Measurements from ENCODE around the gene KNL1. TPM values are rescaled to one million over a fixed set of nuclear protein-coding genes. Genes with fewer than 3 reads are reported as not detected.
A peak's percentile ranks its signal among the peaks of the same experiment; 100 is the strongest.

The KNL1 gene
- total and polyA plus RNA-seq, 7 experiments from 2014 or later = 0.08 to 41.5 (median 0.99) TPM

DNA sequence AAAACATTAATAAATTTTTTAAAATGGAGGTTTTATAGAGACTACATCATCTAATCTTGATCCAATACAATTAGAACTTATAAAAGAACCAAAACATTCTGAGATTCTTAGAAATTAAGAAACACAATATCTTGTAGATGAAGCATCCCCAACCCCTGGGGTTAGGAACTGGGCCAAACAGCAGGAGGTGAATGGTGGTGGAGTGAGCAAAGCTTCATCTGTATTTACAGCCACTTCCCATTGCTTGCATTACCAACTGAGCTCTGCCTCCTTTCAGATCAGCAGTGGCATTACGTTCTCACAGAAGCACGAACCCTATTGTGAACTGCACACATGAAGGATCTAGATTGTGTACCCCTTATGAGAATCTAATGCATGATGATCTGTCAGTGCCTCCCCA lies 36.3 kb downstream of the KNL1 start:
- no peaks in the 10 kb centered on the region for H3K36me3 ChIP-seq (ENCODE audit: control insufficient read depth in 2 of 3, insufficient read depth in 3 of 3, low read length in 3 of 3)
- peaks cover 0 to 3% (median 0%) of the 10 kb centered on the region in 7 donors for H3K4me1 Mint-ChIP-seq
- H3K9me3 ChIP-seq (ENCODE audit: control insufficient read depth in 2 of 3, low read length in 3 of 3) = no peaks in the 10 kb centered on the region
- no peak overlapping the region for H3K27ac ChIP-seq (ENCODE audit: low read depth, low read length)
- H3K27ac Mint-ChIP-seq = no peak overlapping the region
- H3K27me3 Mint-ChIP-seq = no peaks in the 10 kb centered on the region
- ChIA-PET POLR2A (no interaction called here), CTCF (no interaction called here)
- H3K36me3 Mint-ChIP-seq = peaks cover 0 to 14% (median 0%) of the 10 kb centered on the region in 5 donors
- no peaks in the 10 kb centered on the region for H3K4me1 ChIP-seq (ENCODE audit: control insufficient read depth in 2 of 2, insufficient read depth in 2 of 2, low read length in 2 of 2)
- no peaks in the 10 kb centered on the region for H3K27me3 ChIP-seq (ENCODE audit: control insufficient read depth in 2 of 2, insufficient read depth in 2 of 2, low read length in 2 of 2)
- intact Hi-C loops (cut with micrococcal nuclease) = no loop called here
- no peak overlapping the region for H3K4me3 Mint-ChIP-seq
- H3K9me3 Mint-ChIP-seq = no peaks in the 10 kb centered on the region
- no peak overlapping the region for H3K4me3 ChIP-seq (ENCODE audit: low read length)
- DNase-seq (no peak), ATAC-seq (no peak)

DNA sequence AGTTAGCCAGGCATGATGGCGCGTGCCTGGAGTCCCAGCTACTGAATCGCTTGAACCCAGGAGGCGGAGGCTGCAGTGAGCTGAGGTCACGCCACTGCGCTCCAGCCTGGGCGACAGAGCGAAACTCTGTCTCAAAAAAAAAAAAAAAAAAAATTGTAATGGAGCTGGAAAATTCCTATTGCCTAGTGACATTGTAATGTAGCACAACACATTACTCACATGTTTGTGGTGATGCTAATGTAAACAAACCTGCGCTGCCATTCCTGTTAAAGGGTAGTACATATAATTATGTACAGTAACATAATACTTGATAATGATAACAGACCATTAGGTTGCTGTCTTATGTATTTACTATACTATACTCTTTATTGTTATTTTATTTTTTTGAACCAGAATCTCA lies 39.1 kb downstream of the KNL1 start:
- peaks cover 0 to 3% (median 0%) of the 10 kb centered on the region in 7 donors for H3K4me1 Mint-ChIP-seq
- H3K4me3 Mint-ChIP-seq = no peak overlapping the region
- DNase-seq (no peak), ATAC-seq (no peak)
- ChIA-PET CTCF (no interaction called here), POLR2A (interaction anchor here (0.6 kb wide), 1 partner anchor 56 kb away, joined by 3 read pairs; no protein-coding TSS in a partner anchor)
- Histone ChIP-seq H3K36me3 (ENCODE audit: control insufficient read depth in 2 of 3, insufficient read depth in 3 of 3, low read length in 3 of 3) (no peaks in the 10 kb centered on the region), H3K4me1 (ENCODE audit: control insufficient read depth in 2 of 2, insufficient read depth in 2 of 2, low read length in 2 of 2) (no peaks in the 10 kb centered on the region), H3K27me3 (ENCODE audit: control insufficient read depth in 2 of 2, insufficient read depth in 2 of 2, low read length in 2 of 2) (no peaks in the 10 kb centered on the region), H3K27ac (ENCODE audit: low read depth, low read length) (no peak overlapping the region), H3K9me3 (ENCODE audit: control insufficient read depth in 2 of 3, low read length in 3 of 3) (no peaks in the 10 kb centered on the region), H3K4me3 (ENCODE audit: low read length) (no peak overlapping the region)
- H3K27ac Mint-ChIP-seq = no peak overlapping the region
- peaks cover 0 to 15% (median 0%) of the 10 kb centered on the region in 5 donors for H3K36me3 Mint-ChIP-seq
- H3K27me3 Mint-ChIP-seq = no peaks in the 10 kb centered on the region
- intact Hi-C loops (cut with micrococcal nuclease) = no loop called here
- H3K9me3 Mint-ChIP-seq = no peaks in the 10 kb centered on the region

DNA sequence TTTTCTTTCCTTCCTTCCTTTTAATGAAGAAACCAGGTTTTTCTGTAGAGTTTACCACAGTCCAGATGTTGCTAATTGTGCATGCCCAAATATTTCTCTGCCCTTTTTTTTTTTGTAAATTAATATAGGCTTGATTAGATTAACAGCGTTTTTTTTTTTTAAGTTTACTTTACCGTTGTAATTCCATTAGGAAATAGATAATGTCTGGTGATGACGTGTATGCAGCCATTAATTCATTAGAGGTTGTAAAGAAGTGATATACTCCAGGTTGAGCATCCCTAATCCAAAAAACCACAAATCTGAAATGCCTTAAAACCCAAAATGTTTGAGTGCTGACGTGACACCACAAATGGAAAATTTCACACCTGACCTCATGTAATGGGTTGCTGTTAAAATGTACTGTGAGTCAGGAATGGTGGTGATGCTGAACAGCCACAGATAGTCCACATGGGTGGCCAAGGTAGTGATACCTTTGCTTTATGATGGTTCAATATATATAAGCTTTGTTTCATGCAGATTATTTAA lies 43.2 kb downstream of the KNL1 start:
- ATAC-seq (no peak), DNase-seq (no peak)
- no peaks in the 10 kb centered on the region for H3K9me3 Mint-ChIP-seq
- Histone ChIP-seq H3K36me3 (ENCODE audit: control insufficient read depth in 2 of 3, insufficient read depth in 3 of 3, low read length in 3 of 3) (no peaks in the 10 kb centered on the region), H3K27ac (ENCODE audit: low read depth, low read length) (no peak overlapping the region), H3K9me3 (ENCODE audit: control insufficient read depth in 2 of 3, low read length in 3 of 3) (no peaks in the 10 kb centered on the region), H3K4me1 (ENCODE audit: control insufficient read depth in 2 of 2, insufficient read depth in 2 of 2, low read length in 2 of 2) (no peaks in the 10 kb centered on the region), H3K27me3 (ENCODE audit: control insufficient read depth in 2 of 2, insufficient read depth in 2 of 2, low read length in 2 of 2) (no peaks in the 10 kb centered on the region), H3K4me3 (ENCODE audit: low read length) (no peak overlapping the region)
- H3K27me3 Mint-ChIP-seq = no peaks in the 10 kb centered on the region
- peaks cover 0 to 3% (median 0%) of the 10 kb centered on the region in 7 donors for H3K4me1 Mint-ChIP-seq
- peaks cover 0 to 10% (median 0%) of the 10 kb centered on the region in 5 donors for H3K36me3 Mint-ChIP-seq
- ChIA-PET CTCF (no interaction called here), POLR2A (no interaction called here)
- intact Hi-C loops (cut with micrococcal nuclease) = no loop called here
- no peak overlapping the region for H3K27ac Mint-ChIP-seq
- H3K4me3 Mint-ChIP-seq = no peak overlapping the region

DNA sequence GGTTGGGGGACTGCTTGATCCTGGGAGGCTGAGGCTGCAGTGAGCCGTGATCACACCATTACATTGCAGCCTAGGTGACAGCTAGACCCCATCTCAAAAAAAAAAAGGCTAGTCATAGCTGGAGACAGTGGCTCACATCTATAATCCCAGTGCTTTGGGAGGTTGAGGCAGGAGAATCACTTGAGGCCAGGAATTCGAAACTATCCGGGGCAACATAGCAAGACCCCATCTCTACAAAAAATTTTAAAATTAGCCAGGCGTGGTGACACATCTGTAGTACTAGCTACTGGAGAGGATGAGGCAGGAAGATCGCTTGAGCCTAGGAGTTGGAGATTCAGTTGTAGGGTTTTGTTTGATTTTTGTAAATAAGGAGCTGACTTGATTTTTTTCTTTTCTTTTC lies 45.6 kb downstream of the KNL1 start:
- Mint-ChIP-seq H3K4me1 (peaks cover 0 to 1% (median 0%) of the 10 kb centered on the region in 7 donors), H3K9me3 (no peaks in the 10 kb centered on the region), H3K4me3 (no peak overlapping the region), H3K27me3 (no peaks in the 10 kb centered on the region), H3K36me3 (peaks cover 0 to 7% (median 0%) of the 10 kb centered on the region in 5 donors), H3K27ac (no peak overlapping the region)
- ChIA-PET POLR2A (no interaction called here), CTCF (no interaction called here)
- no peaks in the 10 kb centered on the region for H3K9me3 ChIP-seq (ENCODE audit: control insufficient read depth in 2 of 3, low read length in 3 of 3)
- intact Hi-C loops (cut with micrococcal nuclease) = no loop called here
- no peaks in the 10 kb centered on the region for H3K27me3 ChIP-seq (ENCODE audit: control insufficient read depth in 2 of 2, insufficient read depth in 2 of 2, low read length in 2 of 2)
- DNase-seq (no peak), ATAC-seq (no peak)
- no peak overlapping the region for H3K4me3 ChIP-seq (ENCODE audit: low read length)
- H3K36me3 ChIP-seq (ENCODE audit: control insufficient read depth in 2 of 3, insufficient read depth in 3 of 3, low read length in 3 of 3) = no peaks in the 10 kb centered on the region
- H3K27ac ChIP-seq (ENCODE audit: low read depth, low read length) = no peak overlapping the region
- no peaks in the 10 kb centered on the region for H3K4me1 ChIP-seq (ENCODE audit: control insufficient read depth in 2 of 2, insufficient read depth in 2 of 2, low read length in 2 of 2)

DNA sequence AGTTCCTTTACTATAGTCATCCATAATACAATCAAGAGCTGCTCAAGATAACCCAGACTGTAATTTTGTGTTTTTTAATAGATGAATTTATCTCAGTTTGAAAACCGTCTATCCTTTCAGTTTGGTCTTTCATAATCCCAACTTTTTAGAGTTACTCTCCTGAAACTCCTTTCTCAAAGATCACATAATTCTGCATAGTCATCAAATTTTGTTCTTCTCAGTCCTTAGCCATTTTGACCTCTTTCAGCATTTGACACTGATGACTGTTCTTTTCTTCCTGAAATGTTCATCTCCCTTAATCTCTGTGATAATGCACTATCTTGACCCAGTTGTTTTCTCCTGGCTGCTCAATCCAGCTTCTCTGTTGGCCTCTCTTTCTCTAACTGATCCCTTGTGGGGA lies 53.5 kb downstream of the KNL1 start:
- no peaks in the 10 kb centered on the region for H3K27me3 Mint-ChIP-seq
- H3K4me1 Mint-ChIP-seq = peaks cover 0 to 5% (median 0%) of the 10 kb centered on the region in 7 donors
- DNase-seq (no peak), ATAC-seq (no peak)
- intact Hi-C loops (cut with micrococcal nuclease) = no loop called here
- Histone ChIP-seq H3K27me3 (ENCODE audit: control insufficient read depth in 2 of 2, insufficient read depth in 2 of 2, low read length in 2 of 2) (no peaks in the 10 kb centered on the region), H3K4me1 (ENCODE audit: control insufficient read depth in 2 of 2, insufficient read depth in 2 of 2, low read length in 2 of 2) (no peaks in the 10 kb centered on the region), H3K9me3 (ENCODE audit: control insufficient read depth in 2 of 3, low read length in 3 of 3) (no peaks in the 10 kb centered on the region), H3K4me3 (ENCODE audit: low read length) (no peak overlapping the region), H3K36me3 (ENCODE audit: control insufficient read depth in 2 of 3, insufficient read depth in 3 of 3, low read length in 3 of 3) (no peaks in the 10 kb centered on the region), H3K27ac (ENCODE audit: low read depth, low read length) (no peak overlapping the region)
- ChIA-PET CTCF (interaction anchor here (1.1 kb wide), 1 partner anchor 32 kb away, joined by 3 read pairs; no protein-coding TSS in a partner anchor), POLR2A (no interaction called here)
- peaks cover 0 to 8% (median 0%) of the 10 kb centered on the region in 5 donors for H3K36me3 Mint-ChIP-seq
- H3K9me3 Mint-ChIP-seq = no peaks in the 10 kb centered on the region
- H3K4me3 Mint-ChIP-seq = no peak overlapping the region
- H3K27ac Mint-ChIP-seq = peak overlapping the region in 1 of 9 donors; percentile 1

DNA sequence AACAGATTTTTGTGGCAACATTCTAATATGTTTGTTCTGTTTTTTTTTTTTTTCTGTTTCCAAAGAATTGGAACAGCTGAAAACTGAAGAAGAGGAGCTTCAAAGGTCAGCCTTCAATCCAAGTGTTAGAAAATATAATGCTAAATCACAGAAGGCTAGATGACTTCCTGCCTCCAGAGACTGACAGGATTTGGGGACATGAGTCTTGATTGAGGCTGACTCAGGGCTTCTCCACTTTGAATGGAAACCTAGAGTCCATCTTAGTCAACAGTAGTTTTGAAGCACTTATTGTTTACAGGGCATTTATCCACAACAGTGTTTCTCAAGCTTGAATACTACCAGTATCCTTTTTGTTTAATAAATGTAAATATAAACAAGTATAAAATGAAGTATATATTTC lies 56.4 kb downstream of the KNL1 start:
- Mint-ChIP-seq H3K27ac (no peak overlapping the region), H3K4me1 (peaks cover 0 to 5% (median 0%) of the 10 kb centered on the region in 7 donors), H3K36me3 (peaks cover 0 to 16% (median 0%) of the 10 kb centered on the region in 5 donors), H3K27me3 (no peaks in the 10 kb centered on the region), H3K4me3 (no peak overlapping the region), H3K9me3 (no peaks in the 10 kb centered on the region)
- Histone ChIP-seq H3K9me3 (ENCODE audit: control insufficient read depth in 2 of 3, low read length in 3 of 3) (no peaks in the 10 kb centered on the region), H3K27ac (ENCODE audit: low read depth, low read length) (no peak overlapping the region), H3K4me3 (ENCODE audit: low read length) (no peak overlapping the region), H3K4me1 (ENCODE audit: control insufficient read depth in 2 of 2, insufficient read depth in 2 of 2, low read length in 2 of 2) (no peaks in the 10 kb centered on the region), H3K36me3 (ENCODE audit: control insufficient read depth in 2 of 3, insufficient read depth in 3 of 3, low read length in 3 of 3) (no peaks in the 10 kb centered on the region), H3K27me3 (ENCODE audit: control insufficient read depth in 2 of 2, insufficient read depth in 2 of 2, low read length in 2 of 2) (no peaks in the 10 kb centered on the region)
- DNase-seq (no peak), ATAC-seq (no peak)
- ChIA-PET POLR2A (no interaction called here), CTCF (no interaction called here)
- intact Hi-C loops (cut with micrococcal nuclease) = no loop called here

DNA sequence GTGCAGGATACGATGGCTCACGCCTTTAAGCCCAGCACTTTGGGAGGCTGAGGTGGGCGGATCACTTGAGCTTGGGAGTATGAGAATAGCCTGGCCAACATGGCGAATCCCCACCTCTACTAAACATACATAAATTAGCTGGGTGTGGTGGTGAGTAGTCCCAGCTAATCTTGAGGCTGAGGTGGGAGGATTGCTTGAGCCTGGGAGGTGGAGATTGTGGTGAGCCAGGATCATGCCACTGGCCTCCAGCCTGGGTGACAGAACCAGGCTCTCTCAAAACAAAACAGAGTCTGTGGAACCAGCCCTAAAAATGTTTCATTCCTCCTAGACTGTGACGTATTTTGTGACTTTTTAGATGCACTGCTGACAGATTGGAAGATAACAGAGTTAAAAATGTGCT lies 66.6 kb downstream of the KNL1 start:
- ATAC-seq = no peak
- Histone ChIP-seq H3K4me3 (ENCODE audit: low read length) (no peak overlapping the region), H3K27me3 (ENCODE audit: control insufficient read depth in 2 of 2, insufficient read depth in 2 of 2, low read length in 2 of 2) (no peaks in the 10 kb centered on the region), H3K9me3 (ENCODE audit: control insufficient read depth in 2 of 3, low read length in 3 of 3) (no peaks in the 10 kb centered on the region), H3K36me3 (ENCODE audit: control insufficient read depth in 2 of 3, insufficient read depth in 3 of 3, low read length in 3 of 3) (no peaks in the 10 kb centered on the region), H3K27ac (ENCODE audit: low read depth, low read length) (no peak overlapping the region), H3K4me1 (ENCODE audit: control insufficient read depth in 2 of 2, insufficient read depth in 2 of 2, low read length in 2 of 2) (no peaks in the 10 kb centered on the region)
- Mint-ChIP-seq H3K9me3 (peaks cover 0 to 1% (median 0%) of the 10 kb centered on the region in 11 donors), H3K36me3 (peaks cover 0 to 11% (median 0%) of the 10 kb centered on the region in 5 donors), H3K4me3 (no peak overlapping the region), H3K27me3 (no peaks in the 10 kb centered on the region), H3K27ac (no peak overlapping the region), H3K4me1 (no peaks in the 10 kb centered on the region)
- POLR2A ChIA-PET = no interaction called here
- no peak for DNase-seq
- CTCF ChIA-PET = no interaction called here
- intact Hi-C loops (cut with micrococcal nuclease) = no loop called here
